Measurements from ENCODE around the gene DNAJC4.

DNA sequence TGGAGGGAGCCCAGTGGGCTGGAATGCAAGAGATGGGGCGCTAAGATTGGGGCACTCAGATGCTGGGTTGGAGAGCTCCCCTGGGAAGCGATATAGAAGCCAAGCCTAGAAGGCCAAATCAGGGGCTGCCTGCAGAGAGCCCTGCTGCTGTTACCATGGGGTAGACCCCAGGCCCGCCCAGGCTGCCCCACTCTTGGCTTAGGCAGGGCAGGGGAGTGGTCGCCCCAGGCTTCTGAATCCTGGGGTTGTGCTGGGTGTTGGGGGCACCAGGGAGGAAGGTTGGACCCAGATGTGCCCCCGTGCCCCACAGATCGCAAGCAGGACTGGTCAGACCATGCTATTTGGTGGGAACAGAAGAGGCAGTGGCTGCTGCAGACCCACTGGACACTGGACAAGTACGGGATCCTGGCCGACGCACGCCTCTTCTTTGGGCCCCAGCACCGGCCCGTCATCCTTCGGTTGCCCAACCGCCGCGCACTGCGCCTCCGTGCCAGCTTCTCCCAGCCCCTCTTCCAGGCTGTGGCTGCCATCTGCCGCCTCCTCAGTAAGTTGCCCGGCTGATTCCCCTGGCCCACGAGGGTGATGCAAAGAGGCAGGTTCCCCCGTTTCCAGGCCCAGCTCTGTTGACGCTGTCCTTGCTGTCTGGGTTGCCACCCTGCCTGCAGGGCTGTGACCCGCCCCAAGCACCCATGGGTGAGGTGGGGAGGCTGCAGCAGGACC lies 19.9 kb upstream of the DNAJC4 start:
- TF ChIP-seq, protein P1, sequence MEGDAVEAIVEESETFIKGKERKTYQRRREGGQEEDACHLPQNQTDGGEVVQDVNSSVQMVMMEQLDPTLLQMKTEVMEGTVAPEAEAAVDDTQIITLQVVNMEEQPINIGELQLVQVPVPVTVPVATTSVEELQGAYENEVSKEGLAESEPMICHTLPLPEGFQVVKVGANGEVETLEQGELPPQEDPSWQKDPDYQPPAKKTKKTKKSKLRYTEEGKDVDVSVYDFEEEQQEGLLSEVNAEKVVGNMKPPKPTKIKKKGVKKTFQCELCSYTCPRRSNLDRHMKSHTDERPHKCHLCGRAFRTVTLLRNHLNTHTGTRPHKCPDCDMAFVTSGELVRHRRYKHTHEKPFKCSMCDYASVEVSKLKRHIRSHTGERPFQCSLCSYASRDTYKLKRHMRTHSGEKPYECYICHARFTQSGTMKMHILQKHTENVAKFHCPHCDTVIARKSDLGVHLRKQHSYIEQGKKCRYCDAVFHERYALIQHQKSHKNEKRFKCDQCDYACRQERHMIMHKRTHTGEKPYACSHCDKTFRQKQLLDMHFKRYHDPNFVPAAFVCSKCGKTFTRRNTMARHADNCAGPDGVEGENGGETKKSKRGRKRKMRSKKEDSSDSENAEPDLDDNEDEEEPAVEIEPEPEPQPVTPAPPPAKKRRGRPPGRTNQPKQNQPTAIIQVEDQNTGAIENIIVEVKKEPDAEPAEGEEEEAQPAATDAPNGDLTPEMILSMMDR (conservative IDR thresholded peaks at IDR 0.05; ENCODE audit: low read length), result no peak
- TF ChIP-seq EZH2phosphoT487 (IDR thresholded peaks at IDR 0.05; ENCODE audit: borderline replicate concordance, low read depth, low read length), result no peak
